ENCODE data around the gene TSPY3.
"Not testable (repeated sequence)": the region's sequence is repeated elsewhere in the genome, so short reads cannot be mapped to it uniquely, and the experiment has no call there.

The TSPY3 gene, protein sequence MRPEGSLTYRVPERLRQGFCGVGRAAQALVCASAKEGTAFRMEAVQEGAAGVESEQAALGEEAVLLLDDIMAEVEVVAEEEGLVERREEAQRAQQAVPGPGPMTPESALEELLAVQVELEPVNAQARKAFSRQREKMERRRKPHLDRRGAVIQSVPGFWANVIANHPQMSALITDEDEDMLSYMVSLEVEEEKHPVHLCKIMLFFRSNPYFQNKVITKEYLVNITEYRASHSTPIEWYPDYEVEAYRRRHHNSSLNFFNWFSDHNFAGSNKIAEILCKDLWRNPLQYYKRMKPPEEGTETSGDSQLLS

DNA sequence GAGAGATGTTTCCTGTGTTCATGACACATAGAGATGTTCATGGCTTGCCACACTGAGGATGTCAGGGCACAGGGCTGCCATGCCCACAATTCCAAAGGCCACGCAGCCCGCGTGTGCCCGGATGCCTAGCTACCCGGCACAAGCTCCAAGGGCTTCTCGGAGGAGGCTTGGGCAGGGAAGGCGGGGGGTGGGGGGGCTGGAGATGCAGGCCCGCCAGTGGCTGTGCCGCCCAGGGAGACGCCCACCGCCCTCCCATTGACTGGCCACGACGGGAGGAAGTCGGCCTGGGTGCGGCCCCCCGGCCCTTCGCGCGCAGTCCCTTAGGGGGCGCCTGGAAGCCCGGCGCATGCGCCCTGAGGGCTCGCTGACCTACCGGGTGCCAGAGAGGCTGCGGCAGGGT is at the start of gene TSPY3:
Gene TSPY3, plus strand, starts transcription at position 301 of the 400 bp plus-strand sequence. Its CDS starts 46 bp downstream, at position 347.
- not testable (repeated sequence) for H3K36me3 ChIP-seq (ENCODE audit: control insufficient read depth in 1 of 2, insufficient read depth in 2 of 2, low read length in 2 of 2); H3K9ac ChIP-seq (ENCODE audit: low read depth in 1 of 2, low read length in 2 of 2); H3K27ac ChIP-seq (ENCODE audit: low read depth, low read length); H3K4me1 ChIP-seq (ENCODE audit: control insufficient read depth in 1 of 2, insufficient read depth in 2 of 2, low read length in 2 of 2); H3K4me3 ChIP-seq (ENCODE audit: low read depth in 1 of 2, low read length in 2 of 2); H3K9me3 ChIP-seq (ENCODE audit: control insufficient read depth in 1 of 2, low read length in 2 of 2); H3K27me3 ChIP-seq (ENCODE audit: control insufficient read depth in 1 of 2, insufficient read depth in 2 of 2, low read length in 2 of 2)

DNA sequence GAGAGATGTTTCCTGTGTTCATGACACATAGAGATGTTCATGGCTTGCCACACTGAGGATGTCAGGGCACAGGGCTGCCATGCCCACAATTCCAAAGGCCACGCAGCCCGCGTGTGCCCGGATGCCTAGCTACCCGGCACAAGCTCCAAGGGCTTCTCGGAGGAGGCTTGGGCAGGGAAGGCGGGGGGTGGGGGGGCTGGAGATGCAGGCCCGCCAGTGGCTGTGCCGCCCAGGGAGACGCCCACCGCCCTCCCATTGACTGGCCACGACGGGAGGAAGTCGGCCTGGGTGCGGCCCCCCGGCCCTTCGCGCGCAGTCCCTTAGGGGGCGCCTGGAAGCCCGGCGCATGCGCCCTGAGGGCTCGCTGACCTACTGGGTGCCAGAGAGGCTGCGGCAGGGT is 40.7 kb upstream of the TSPY3 start, which contains the start of gene TSPY8:
Gene TSPY8, plus strand, starts transcription at position 301 of the 400 bp plus-strand sequence. Its CDS starts 46 bp downstream, at position 347.
- not testable (repeated sequence) for H3K4me1 ChIP-seq (ENCODE audit: control insufficient read depth in 1 of 2, insufficient read depth in 2 of 2, low read length in 2 of 2); H3K4me3 ChIP-seq (ENCODE audit: low read depth in 1 of 2, low read length in 2 of 2); H3K36me3 ChIP-seq (ENCODE audit: control insufficient read depth in 1 of 2, insufficient read depth in 2 of 2, low read length in 2 of 2); H3K27me3 ChIP-seq (ENCODE audit: control insufficient read depth in 1 of 2, insufficient read depth in 2 of 2, low read length in 2 of 2); H3K27ac ChIP-seq (ENCODE audit: low read depth, low read length); H3K9ac ChIP-seq (ENCODE audit: low read depth in 1 of 2, low read length in 2 of 2); H3K9me3 ChIP-seq (ENCODE audit: control insufficient read depth in 1 of 2, low read length in 2 of 2)

DNA sequence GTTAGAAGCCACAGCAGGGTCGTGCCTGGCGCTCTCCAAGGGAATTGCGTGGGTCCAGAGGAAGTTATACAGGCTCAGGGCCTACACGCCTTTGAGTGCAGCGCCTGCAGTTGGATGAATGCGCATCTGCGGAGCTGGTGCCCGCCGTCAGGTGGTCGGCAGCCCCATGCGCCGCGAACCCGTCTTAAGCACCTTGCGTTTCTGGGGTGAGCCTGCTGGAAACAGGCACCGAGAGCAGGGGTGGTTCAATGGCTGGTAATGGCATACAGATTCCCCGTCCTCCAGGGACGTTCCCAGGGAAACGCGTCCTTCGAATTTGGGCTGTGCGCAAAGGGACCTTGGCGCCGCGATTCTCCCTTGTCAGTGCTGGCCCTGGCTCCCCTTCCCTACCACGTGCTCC is 1.7 kb upstream of the TSPY3 start:
- not testable (repeated sequence) for H3K9me3 ChIP-seq (ENCODE audit: control insufficient read depth in 1 of 2, low read length in 2 of 2); H3K4me3 ChIP-seq (ENCODE audit: low read depth in 1 of 2, low read length in 2 of 2); H3K9ac ChIP-seq (ENCODE audit: low read depth in 1 of 2, low read length in 2 of 2); H3K27ac ChIP-seq (ENCODE audit: low read depth, low read length); H3K4me1 ChIP-seq (ENCODE audit: control insufficient read depth in 1 of 2, insufficient read depth in 2 of 2, low read length in 2 of 2); H3K36me3 ChIP-seq (ENCODE audit: control insufficient read depth in 1 of 2, insufficient read depth in 2 of 2, low read length in 2 of 2); H3K27me3 ChIP-seq (ENCODE audit: control insufficient read depth in 1 of 2, insufficient read depth in 2 of 2, low read length in 2 of 2)

Data from duodenal mucosa (tissue), 2 donors.